G401.6 (cell line): ENCODE measurements around the gene KRT76.
"Not testable (repeated sequence)": the region's sequence is repeated elsewhere in the genome, so short reads cannot be mapped to it uniquely, and the experiment has no call there.

Experiments
- FAIRE-seq: peaks from 2 replicates; lab custom pipeline; 2012; peaks lifted over from hg19 to GRCh38; lab: Jason Lieb, UNC

The KRT76 gene

GRCh38 chr12:52781399-52782082 is 4.4 kb upstream of the KRT76 start:
- no peak for FAIRE-seq

DNA sequence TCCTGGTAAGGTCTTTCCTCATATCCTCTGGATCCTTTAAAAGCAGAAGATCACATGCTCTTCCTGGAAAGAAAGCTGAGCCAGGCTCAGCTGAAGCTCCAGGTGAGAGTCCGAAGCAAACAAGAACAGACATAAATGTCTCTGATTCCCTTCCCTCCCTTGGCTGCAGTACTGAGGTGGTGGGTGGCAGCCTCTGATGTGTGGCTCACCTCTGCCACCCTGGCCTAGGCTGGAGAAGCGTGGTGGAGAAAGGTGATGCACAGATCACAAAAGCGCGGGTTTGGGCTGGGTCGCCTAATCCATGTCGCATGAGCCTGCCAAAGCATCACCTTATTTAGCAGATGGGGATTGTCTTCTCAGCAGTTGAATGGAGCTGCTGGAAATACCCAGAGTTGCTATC is 2.8 kb upstream of the KRT76 start:
- FAIRE-seq, result no peak

- FAIRE-seq, result no peak
These were observed 1.7 kb upstream of the KRT76 start for GRCh38 chr12:52778833-52779232.

GRCh38 chr12:52777566-52777965 is 421 bp upstream of the KRT76 start:
- no peak for FAIRE-seq

DNA sequence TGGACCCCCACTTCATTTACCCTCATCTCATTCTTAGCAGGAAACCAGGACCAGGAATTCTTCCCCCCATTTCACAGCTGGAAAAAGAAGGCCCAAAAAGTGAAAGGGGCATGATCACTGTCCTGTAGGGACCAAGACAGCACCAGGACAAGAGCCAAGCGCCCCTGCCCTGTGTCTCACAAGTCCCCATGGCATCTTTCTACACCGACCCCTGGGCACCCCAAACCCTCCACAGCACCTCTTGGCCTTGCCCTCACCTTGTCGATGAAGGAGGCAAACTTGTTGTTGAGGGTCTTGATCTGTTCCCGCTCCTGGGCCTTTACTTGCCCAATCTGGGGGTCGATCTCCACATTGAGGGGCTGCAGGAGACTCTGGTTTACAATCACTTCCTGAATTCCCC is 710 bp downstream of the KRT76 start:
- FAIRE-seq, result no peak

GRCh38 chr12:52774629-52775250 is 2.4 kb downstream of the KRT76 start:
- FAIRE-seq, result no peak

- FAIRE-seq, result no peak
These were observed 4.4 kb downstream of the KRT76 start for GRCh38 chr12:52772772-52773171.

GRCh38 chr12:52772188-52772587 is 5.0 kb downstream of the KRT76 start:
- FAIRE-seq, result no peak

- FAIRE-seq, result no peak
These were observed 5.6 kb downstream of the KRT76 start for GRCh38 chr12:52771505-52771904.

DNA sequence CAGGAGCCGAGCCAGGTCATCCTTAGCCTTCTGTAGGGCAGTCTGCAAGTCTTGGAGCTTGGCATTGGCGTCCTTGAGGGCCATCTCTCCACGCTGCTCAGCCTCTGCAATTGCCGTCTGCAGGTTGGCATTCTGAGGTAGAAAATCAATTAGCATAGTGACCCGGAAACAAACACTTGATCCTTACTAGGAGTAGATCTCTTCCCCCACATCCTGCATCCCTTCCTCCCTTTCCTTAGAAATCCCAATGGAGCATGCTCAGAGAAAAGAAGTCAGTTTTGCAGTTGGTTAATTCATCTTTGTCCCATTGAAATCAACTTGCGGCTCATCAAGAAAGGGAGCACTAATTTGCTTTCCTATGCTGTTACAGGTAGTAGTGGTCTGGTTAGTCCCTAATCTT is 6.1 kb downstream of the KRT76 start:
- FAIRE-seq, result no peak

- no peak for FAIRE-seq
These were observed 7.2 kb downstream of the KRT76 start for GRCh38 chr12:52769946-52770345.

DNA sequence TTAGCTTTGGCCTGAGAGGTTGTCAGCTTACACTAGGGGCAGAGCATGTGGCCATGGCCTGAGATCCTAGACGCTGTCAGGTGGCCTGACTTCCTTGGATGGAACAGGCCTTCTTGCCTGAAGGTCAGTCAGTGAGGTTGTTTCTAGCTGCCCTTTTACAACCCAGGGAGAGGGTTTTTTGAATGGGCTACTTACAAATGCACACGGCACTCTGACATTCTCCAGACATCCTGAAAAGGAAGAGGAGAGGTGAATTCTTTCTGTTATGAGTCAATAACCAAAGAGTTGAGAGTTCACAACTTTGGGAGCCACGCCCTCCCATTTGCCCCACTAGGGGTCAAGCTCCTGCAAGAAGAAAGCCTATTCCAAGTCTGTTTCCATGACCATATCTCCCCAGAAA is 7.8 kb downstream of the KRT76 start:
- FAIRE-seq, result no peak

GRCh38 chr12:52768479-52769200 is 8.5 kb downstream of the KRT76 start:
- no peak for FAIRE-seq

DNA sequence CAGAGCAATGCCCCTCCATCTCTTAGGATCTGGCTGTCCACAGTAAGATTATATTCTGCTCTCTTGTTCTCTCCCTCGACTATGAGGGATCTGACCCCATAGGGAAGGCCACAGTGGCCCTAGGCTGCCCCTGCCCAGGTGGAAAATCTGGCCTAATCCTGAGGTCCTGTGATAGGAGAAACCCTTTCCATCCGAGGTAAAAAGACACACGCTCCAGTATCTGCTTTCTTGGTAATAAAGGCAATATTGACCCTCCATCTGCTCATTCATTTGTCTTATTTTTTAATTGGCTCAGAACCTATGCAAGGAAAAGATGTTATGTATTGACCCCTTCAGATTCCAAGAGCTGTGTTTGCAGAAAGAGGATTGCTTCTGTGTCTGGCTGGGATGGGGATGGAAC is 9.7 kb downstream of the KRT76 start:
- no peak for FAIRE-seq

GRCh38 chr12:52767020-52767379 is 10.1 kb downstream of the KRT76 start:
- no peak for FAIRE-seq

- no peak for FAIRE-seq
These were observed 10.7 kb downstream of the KRT76 start for GRCh38 chr12:52766351-52767019.

DNA sequence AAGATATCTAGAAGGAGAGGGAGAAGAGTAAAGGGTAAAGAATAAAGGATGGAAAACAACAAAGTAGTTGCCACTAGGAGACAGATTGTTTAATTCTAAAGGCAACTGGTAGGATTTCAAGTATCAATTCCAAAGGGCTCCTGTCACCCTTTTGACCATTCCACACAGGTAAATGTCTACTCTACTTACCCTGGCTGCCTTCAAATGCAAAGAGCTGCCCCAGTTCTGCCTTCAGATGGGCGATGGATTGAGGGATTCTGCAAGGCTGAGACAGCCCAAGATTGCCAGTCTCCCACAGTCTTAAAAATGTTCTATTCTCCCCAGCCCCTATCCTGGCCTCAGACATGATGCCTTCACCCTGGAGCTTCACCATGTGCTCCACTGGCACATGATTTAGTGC is 11.4 kb downstream of the KRT76 start:
- no peak for FAIRE-seq

DNA sequence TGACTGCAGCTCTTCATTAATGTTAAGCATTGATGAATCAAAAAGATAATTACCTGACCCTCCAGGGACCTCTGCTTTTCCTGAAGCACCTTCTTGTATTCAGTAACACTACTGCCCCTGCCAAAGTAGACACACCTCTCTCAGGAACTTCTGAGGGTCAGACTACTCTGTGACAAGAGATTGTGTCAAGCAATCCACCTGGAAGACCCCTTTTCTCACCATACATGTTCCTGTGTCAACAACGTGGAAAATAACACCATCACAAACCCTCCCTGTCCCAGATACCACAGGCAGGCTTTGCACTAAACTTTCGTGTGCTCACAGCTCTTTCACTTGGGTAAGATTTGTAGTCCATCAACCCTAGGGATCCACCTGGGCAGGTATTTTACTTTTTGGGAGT is 13.2 kb downstream of the KRT76 start:
- no peak for FAIRE-seq

GRCh38 chr12:52763036-52763659 is 14.0 kb downstream of the KRT76 start:
- FAIRE-seq, result no peak

DNA sequence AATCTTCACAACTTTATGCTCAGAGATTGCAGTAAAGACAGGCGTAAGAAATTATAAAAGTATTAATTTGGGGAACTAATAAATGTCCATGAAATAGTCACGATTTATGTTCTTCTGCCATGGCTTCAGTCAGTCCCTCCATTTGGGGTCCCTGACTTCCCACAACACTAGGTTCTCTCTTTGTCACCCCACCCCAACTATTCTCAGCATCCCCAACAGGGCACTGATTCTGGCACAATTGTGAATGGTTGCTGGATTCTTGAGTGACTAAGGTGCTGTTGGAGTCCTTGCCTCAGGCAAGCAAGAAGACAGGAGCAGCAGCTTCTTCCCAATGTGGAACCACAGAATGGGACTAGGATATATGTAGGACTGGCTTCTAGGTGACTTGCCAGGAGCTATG is 15.3 kb downstream of the KRT76 start:
- FAIRE-seq, result no peak

DNA sequence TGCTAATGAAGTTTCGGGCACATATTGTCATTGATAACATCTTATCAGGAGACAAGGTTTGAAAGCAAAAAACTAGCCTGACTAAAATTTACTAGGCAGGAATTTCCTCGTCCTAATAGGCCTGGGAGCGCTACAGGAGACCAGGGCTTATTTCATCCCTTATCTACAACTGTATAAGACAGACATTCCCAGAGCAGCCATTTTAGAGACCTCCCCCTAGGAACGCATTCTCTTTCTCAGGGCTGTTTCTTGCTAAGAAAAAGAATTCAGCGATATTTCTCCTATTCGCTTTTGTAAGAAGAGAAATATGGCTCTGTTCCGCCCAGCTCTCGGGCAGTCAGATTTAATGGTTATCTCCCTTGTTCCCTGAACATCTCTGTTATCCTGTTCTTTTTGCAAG is 15.9 kb downstream of the KRT76 start:
- not testable (repeated sequence) for FAIRE-seq

GRCh38 chr12:52760623-52761022 is 16.5 kb downstream of the KRT76 start:
- no peak for FAIRE-seq

DNA sequence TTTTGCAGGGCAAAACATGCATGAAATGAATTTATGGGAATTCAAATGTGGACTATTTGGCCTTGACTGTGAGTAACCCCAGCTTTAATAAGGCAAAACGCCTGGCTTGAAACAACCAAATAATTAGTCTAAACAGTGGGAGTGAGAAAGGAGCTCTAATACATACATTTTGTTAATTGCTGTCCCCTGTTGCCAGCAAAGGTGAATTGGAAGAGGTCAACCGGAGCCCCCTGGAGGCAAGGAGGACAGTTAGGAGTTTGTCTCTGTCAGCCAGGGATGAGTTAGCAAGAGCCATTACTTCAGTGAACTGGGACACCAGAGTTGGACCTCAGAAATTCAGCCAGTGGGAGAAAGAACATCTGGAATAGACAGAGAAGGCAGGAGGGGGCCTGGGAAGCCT is 17.4 kb downstream of the KRT76 start:
- no peak for FAIRE-seq
